ENCODE results near the gene STT3B. TPM values are rescaled to one million over a fixed set of nuclear protein-coding genes. Genes with fewer than 3 reads are reported as not detected.
"Not testable (repeated sequence)": the region's sequence is repeated elsewhere in the genome, so short reads cannot be mapped to it uniquely, and the experiment has no call there.

The STT3B gene
- total RNA-seq, 2 experiments from 2014 or later = 113 to 115 TPM

DNA sequence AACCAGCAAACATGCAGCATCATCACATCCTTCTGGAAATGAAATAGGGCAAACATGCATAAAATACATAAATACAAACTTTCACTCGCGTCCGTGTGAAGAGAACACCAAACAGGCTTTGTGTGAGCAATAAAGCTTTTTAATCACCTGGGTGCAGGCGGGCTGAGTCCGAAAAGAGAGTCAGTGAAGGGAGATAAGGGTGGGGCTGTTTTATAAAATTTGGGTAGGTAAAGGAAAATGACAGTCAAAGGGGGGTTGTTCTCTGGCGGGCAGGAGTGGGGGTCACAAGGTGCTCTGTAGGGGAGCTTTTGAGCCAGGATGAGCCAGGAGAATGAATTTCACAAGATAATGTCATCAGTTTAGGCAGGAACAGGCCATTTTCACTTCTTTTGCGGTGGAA lies 26.2 kb upstream of the STT3B start:
- not testable (repeated sequence) for DNase-seq, H3K36me3 Mint-ChIP-seq, H3K27ac Mint-ChIP-seq, H3K27me3 Mint-ChIP-seq, H3K9me3 Mint-ChIP-seq, H3K4me3 Mint-ChIP-seq
- peaks cover 46% of the 10 kb centered on the region for H3K4me1 Mint-ChIP-seq

- H3K27ac Mint-ChIP-seq = peak overlapping the region; percentile 77
- peaks cover 4% of the 10 kb centered on the region for H3K36me3 Mint-ChIP-seq
- peaks cover 7% of the 10 kb centered on the region for H3K9me3 Mint-ChIP-seq
- peak overlapping the region; percentile 33 for H3K4me3 Mint-ChIP-seq
- DNase-seq = no peak
- no peaks in the 10 kb centered on the region for H3K27me3 Mint-ChIP-seq
- H3K4me1 Mint-ChIP-seq = peaks cover 42% of the 10 kb centered on the region
Measured at GRCh38 chr3:31508452-31509146, 24.1 kb upstream of the STT3B start.

DNA sequence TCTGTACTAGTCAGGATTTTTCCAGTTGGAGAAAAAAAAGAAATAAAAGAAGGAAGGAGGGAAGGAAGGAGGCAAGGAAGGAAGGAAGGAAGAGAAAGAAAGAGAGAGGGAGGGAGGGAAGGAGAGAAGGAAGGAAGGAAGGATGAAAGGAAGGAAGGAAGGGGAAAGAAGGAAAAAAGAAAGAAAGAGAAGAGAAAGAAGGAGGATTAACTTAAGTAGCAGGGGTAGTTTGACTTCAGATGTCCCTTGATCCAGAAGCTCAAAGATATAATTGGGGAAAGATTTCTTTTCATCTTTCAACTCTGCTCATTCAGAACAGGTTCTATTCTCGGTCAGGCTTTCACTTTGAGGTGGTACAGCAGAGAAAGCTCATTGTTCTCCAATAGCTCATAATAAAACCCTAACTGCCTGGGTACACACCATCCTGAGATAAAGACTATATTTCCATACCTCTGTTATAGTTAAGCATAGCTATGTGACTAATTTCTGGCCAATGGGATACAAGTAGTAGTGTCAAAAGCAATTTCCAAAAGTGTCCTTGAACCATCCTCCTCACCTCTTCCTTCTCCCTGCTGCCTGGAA lies 23.5 kb upstream of the STT3B start:
- peak overlapping the region; percentile 77 for H3K27ac Mint-ChIP-seq
- peak overlapping the region; percentile 33 for H3K4me3 Mint-ChIP-seq
- peaks cover 7% of the 10 kb centered on the region for H3K9me3 Mint-ChIP-seq
- peaks cover 42% of the 10 kb centered on the region for H3K4me1 Mint-ChIP-seq
- H3K36me3 Mint-ChIP-seq = peaks cover 4% of the 10 kb centered on the region
- no peaks in the 10 kb centered on the region for H3K27me3 Mint-ChIP-seq
- DNase-seq = no peak

- Mint-ChIP-seq H3K27me3 (no peaks in the 10 kb centered on the region), H3K4me3 (no peak overlapping the region), H3K27ac (no peak overlapping the region), H3K9me3 (peaks cover 7% of the 10 kb centered on the region), H3K36me3 (peaks cover 4% of the 10 kb centered on the region), H3K4me1 (peaks cover 3% of the 10 kb centered on the region)
- no peak for DNase-seq
Measured at GRCh38 chr3:31514570-31514969, 18.2 kb upstream of the STT3B start.

DNA sequence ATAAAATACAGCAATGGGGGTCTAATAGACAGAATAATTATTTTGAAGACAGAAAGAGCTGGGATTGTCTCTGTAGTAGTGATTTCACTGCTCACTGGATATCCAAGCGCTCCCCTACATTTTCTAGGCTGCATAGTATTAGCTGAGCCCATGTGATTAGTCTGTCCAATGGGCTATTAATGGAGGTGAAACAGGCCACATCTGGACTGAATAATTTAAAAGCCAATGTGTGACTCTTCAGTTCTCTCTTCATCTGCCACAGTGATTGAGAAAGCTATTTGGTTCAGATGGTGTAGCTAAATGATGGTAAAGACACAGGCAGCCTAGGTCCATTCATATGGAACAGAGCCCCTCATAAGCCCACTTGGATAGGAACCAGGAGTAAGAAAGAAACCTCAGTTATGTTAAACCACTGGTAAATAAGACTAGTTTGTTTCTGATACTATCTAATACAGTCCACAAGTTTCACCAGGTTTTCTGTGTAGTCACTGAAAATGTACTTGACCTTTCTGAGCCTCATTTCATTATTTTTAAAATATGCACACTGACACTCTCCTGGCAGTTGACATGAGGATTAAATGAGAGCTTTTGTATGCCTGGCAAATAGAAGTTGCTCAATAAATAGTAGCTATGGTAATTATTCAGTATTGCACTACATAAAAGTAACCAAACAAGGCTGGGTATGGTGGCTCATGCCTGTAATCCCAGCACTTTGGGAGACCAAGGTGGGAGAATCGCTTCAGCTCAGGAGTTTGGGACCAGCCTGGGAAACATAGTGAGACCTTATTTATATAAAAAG lies 17.0 kb upstream of the STT3B start:
- Mint-ChIP-seq H3K36me3 (peaks cover 4% of the 10 kb centered on the region), H3K4me1 (no peaks in the 10 kb centered on the region), H3K4me3 (no peak overlapping the region), H3K27ac (no peak overlapping the region), H3K9me3 (peaks cover 7% of the 10 kb centered on the region), H3K27me3 (no peaks in the 10 kb centered on the region)
- no peak for DNase-seq

GRCh38 chr3:31516757-31517156 lies 16.0 kb upstream of the STT3B start:
- Mint-ChIP-seq H3K36me3 (no peaks in the 10 kb centered on the region), H3K27me3 (no peaks in the 10 kb centered on the region), H3K4me1 (peaks cover 1% of the 10 kb centered on the region), H3K9me3 (peaks cover under 1% of the 10 kb centered on the region), H3K4me3 (no peak overlapping the region), H3K27ac (no peak overlapping the region)
- no peak for DNase-seq

GRCh38 chr3:31521468-31521867 lies 11.3 kb upstream of the STT3B start:
- H3K4me3 Mint-ChIP-seq = no peak overlapping the region
- peaks cover 1% of the 10 kb centered on the region for H3K9me3 Mint-ChIP-seq
- H3K27ac Mint-ChIP-seq = peak overlapping the region; percentile 18
- no peaks in the 10 kb centered on the region for H3K36me3 Mint-ChIP-seq
- H3K27me3 Mint-ChIP-seq = no peaks in the 10 kb centered on the region
- no peak for DNase-seq
- H3K4me1 Mint-ChIP-seq = peaks cover 7% of the 10 kb centered on the region

- H3K4me3 Mint-ChIP-seq = peak overlapping the region; percentile 16
- no peak for DNase-seq
- H3K9me3 Mint-ChIP-seq = peaks cover 1% of the 10 kb centered on the region
- no peaks in the 10 kb centered on the region for H3K36me3 Mint-ChIP-seq
- H3K27me3 Mint-ChIP-seq = no peaks in the 10 kb centered on the region
- H3K4me1 Mint-ChIP-seq = peaks cover 7% of the 10 kb centered on the region
- H3K27ac Mint-ChIP-seq = peak overlapping the region; percentile 68
Measured at GRCh38 chr3:31522152-31522551, 10.6 kb upstream of the STT3B start.

DNA sequence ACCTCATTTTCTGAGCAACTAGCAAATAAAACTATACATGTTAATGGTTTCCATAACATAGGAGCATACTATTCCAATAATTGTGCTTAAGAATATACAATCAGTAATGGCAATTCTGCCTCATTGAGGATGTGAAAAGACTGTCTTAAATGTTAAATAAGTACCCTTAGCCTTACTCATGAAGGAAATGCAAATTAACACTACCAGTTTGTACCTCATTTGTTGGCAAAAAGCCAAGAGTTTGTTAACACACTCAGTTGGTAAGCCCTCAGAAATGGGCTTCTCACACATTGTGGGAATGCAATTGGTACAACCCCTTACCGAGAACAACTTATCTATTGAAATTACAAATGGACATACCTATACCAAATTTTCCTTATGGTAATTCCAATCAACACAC lies 9.2 kb upstream of the STT3B start:
- no peak for DNase-seq
- Mint-ChIP-seq H3K27ac (no peak overlapping the region), H3K4me3 (no peak overlapping the region), H3K27me3 (no peaks in the 10 kb centered on the region), H3K36me3 (no peaks in the 10 kb centered on the region), H3K9me3 (peaks cover 1% of the 10 kb centered on the region), H3K4me1 (peaks cover 7% of the 10 kb centered on the region)

GRCh38 chr3:31525532-31525931 lies 7.2 kb upstream of the STT3B start:
- DNase-seq = no peak
- no peaks in the 10 kb centered on the region for H3K27me3 Mint-ChIP-seq
- H3K9me3 Mint-ChIP-seq = peaks cover 1% of the 10 kb centered on the region
- no peaks in the 10 kb centered on the region for H3K36me3 Mint-ChIP-seq
- peaks cover 7% of the 10 kb centered on the region for H3K4me1 Mint-ChIP-seq
- H3K27ac Mint-ChIP-seq = no peak overlapping the region
- H3K4me3 Mint-ChIP-seq = no peak overlapping the region

GRCh38 chr3:31529421-31529820 lies 3.3 kb upstream of the STT3B start:
- Mint-ChIP-seq H3K27ac (no peak overlapping the region), H3K4me1 (peaks cover 2% of the 10 kb centered on the region), H3K36me3 (peaks cover 8% of the 10 kb centered on the region), H3K9me3 (peaks cover 1% of the 10 kb centered on the region), H3K27me3 (no peaks in the 10 kb centered on the region), H3K4me3 (no peak overlapping the region)
- DNase-seq = no peak

DNA sequence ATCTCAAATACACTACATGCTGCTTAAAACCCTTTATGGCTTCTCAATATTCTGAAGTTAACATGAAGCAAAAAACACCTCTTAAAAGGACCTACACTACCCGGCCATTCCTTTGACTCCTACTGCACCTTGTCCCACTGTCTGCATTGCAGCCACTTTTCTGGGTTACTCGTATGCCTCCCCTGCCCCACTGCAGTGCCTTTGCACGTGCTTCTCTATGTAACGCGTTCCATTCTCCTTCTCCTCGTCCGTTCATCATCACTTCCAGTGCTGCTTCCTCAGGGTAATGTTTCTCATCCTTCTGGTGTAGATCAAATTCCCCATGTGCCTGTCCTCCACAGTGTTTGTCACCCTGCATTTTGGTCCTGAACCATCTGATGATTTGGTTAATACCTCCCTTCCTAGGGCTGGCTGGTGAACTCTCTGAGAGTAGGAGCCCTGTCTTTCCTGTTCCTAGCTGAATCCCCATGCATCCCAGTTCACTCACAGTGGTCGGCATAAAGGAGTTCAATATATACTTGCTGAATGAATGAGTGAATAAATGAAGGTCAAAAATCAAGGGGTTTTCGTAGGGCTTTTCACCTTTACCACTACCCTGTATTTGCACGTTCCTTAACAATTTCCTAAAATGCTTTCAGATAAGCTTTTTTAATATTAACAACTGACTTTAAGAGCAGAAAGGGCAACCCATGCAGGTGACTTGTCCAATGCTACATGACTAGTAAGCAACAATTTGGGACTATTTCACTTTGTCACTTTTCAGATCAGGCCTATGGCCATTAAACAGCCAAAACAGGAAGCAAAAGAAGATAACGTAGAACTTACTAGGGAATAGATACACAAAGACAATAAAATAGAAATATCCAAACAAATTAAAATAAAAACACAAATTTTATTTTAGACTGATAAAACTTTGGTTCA lies 2.4 kb upstream of the STT3B start:
- Mint-ChIP-seq H3K36me3 (peaks cover 9% of the 10 kb centered on the region), H3K27me3 (no peaks in the 10 kb centered on the region), H3K4me1 (peaks cover 3% of the 10 kb centered on the region), H3K27ac (no peak overlapping the region), H3K4me3 (no peak overlapping the region), H3K9me3 (peaks cover 1% of the 10 kb centered on the region)
- DNase-seq = no peak

GRCh38 chr3:31530960-31531335 lies 1.8 kb upstream of the STT3B start:
- Mint-ChIP-seq H3K9me3 (no peaks in the 10 kb centered on the region), H3K27ac (no peak overlapping the region), H3K27me3 (no peaks in the 10 kb centered on the region), H3K4me1 (peaks cover 6% of the 10 kb centered on the region), H3K4me3 (peak overlapping the region; percentile 95), H3K36me3 (peaks cover 13% of the 10 kb centered on the region)
- DNase-seq = no peak

DNA sequence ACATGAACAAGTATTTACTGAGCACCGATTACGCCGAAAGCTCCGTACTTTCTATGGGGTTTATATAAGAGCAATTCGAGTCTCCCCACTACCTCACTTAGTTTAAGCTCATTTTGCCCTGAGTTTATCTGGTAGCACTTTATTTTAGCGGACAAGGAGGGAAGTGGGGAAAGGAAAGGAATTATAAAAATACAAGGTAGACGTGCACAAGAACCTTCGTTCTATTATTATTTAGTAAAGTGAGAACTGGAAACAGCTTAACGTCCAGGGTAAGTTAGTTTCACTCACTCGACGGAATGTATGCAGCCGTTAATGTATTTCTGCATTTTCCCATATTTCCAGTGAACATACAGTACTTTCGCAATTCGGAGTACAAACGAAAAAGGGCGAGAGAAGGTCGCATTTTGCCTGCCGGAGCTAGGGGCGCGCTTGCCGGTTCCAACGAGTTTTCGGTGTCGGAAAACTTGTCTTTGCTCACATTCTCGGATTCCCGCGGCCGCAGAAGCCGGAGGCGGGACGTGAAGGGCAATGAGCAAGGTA lies 1.2 kb upstream of the STT3B start:
- Mint-ChIP-seq H3K36me3 (peaks cover 17% of the 10 kb centered on the region), H3K4me3 (peak overlapping the region; percentile 95), H3K27ac (peak overlapping the region; percentile 99), H3K9me3 (no peaks in the 10 kb centered on the region), H3K4me1 (peaks cover 12% of the 10 kb centered on the region), H3K27me3 (no peaks in the 10 kb centered on the region)
- DNase-seq = no peak
